K562 (cell line): ENCODE results near the gene MMEL1. TPM values are rescaled to one million over a fixed set of nuclear protein-coding genes. Genes with fewer than 3 reads are reported as not detected.
A peak's percentile ranks its signal among the peaks of the same experiment; 100 is the strongest.

ENCODE experiments used
- ARID4B ChIP-seq: sonication (generic); formaldehyde crosslinking; IDR thresholded peaks from 2 replicates; pipeline ENCODE4 v1.8.0; 2022; ENCODE audit warnings: mild to moderate bottlenecking, missing genetic modification reagents
- CTCFL ChIP-seq: IDR thresholded peaks from 2 replicates; pipeline ENCODE4 v1.6.1; 2011; ENCODE audit warnings: borderline replicate concordance, low read depth, mild to moderate bottlenecking, moderate library complexity, low read length; ENCODE audit not compliant: insufficient read depth, poor library complexity, severe bottlenecking
- E2F3 ChIP-seq: fragments of 250-450 bp; sonication (Bioruptor Pico); IDR thresholded peaks from 2 replicates; pipeline ENCODE4 v1.4.0; 2020; ENCODE audit warnings: mild to moderate bottlenecking
- HMGN3 ChIP-seq: IDR thresholded peaks from 2 replicates; pipeline ENCODE4 v1.6.1; 2011; ENCODE audit warnings: borderline replicate concordance, low read depth, mild to moderate bottlenecking, mixed read lengths, low read length; ENCODE audit not compliant: insufficient read length; ENCODE audit errors: extremely low read depth
- HNRNPUL1 ChIP-seq: fragments of 200-400 bp; formaldehyde crosslinking; IDR thresholded peaks from 2 replicates; pipeline ENCODE4 v1.6.1; 2017; ENCODE audit warnings: low read length
- MXI1 ChIP-seq: IDR thresholded peaks from 2 replicates; pipeline ENCODE4 v1.6.1; 2011; ENCODE audit warnings: low read depth, mild to moderate bottlenecking, improper control_type of control experiment, low read length
- POLR2B ChIP-seq: fragments of 450-650 bp; IDR thresholded peaks from 2 replicates; pipeline ENCODE4 v1.6.1; 2018; ENCODE audit warnings: low read depth; ENCODE audit not compliant: partially characterized antibody
- POU5F1 ChIP-seq: fragments of 150-350 bp; IDR thresholded peaks from 2 replicates; pipeline ENCODE4 v1.6.1; 2014; ENCODE audit warnings: borderline replicate concordance, low read length, low read depth, mild to moderate bottlenecking; ENCODE audit not compliant: partially characterized antibody
- PPARD ChIP-seq: fragments of 250-450 bp; sonication (Bioruptor Pico); IDR thresholded peaks from 2 replicates; pipeline ENCODE4 v1.8.0; 2022; ENCODE audit warnings: inconsistent platforms, mild to moderate bottlenecking, moderate library complexity
- RAD51 ChIP-seq: fragments of 450-650 bp; IDR thresholded peaks from 2 replicates; pipeline ENCODE4 v1.7.1; 2016; ENCODE audit warnings: low read depth, mild to moderate bottlenecking, borderline replicate concordance
- SMARCC2 ChIP-seq: fragments of 450-650 bp; IDR thresholded peaks from 2 replicates; pipeline ENCODE4 v1.6.1; 2017; ENCODE audit warnings: antibody characterized with exemption, moderate library complexity, mild to moderate bottlenecking, low read depth
- SP1 ChIP-seq: sonication (generic); formaldehyde crosslinking; IDR thresholded peaks from 2 replicates; pipeline ENCODE4 v1.8.1; 2022; ENCODE audit warnings: mild to moderate bottlenecking, missing genetic modification reagents
- STAT5B ChIP-seq: fragments of 250-450 bp; sonication (Bioruptor Pico); IDR thresholded peaks from 2 replicates; pipeline ENCODE4 v1.8.0; 2021; ENCODE audit warnings: mild to moderate bottlenecking, inconsistent platforms
- ZNF133 ChIP-seq: fragments of 250-450 bp; sonication (Bioruptor Pico); IDR thresholded peaks from 2 replicates; pipeline ENCODE4 v1.4.0; 2020; ENCODE audit warnings: mild to moderate bottlenecking
- ZNF780A ChIP-seq: fragments of 250-450 bp; sonication (Bioruptor Pico); IDR thresholded peaks from 2 replicates; pipeline ENCODE4 v1.5.0; 2021; ENCODE audit warnings: mild to moderate bottlenecking
- polyA plus RNA-seq, 8 experiments: library from polyadenylated mRNA; depleted of rRNA in 4 of 8; stranded (reverse) in 5 of 8; unstranded in 3 of 8; fragments of >200 nt; fragmentation: Nextera tagmentation in 2 of 8; fragmentation: Illumina TruSeq in 1 of 8; extraction: Ambion mirVana in 2 of 8; extraction: Trizol in 1 of 8; gene quantifications; 2 replicates each; pipeline versions ENCODE4 v1.2.1 to v1.2.3, GENCODE V29; 2011 to 2014; ENCODE audit warnings: inconsistent platforms in 1 of 8, missing spikeins in 1 of 8
- total RNA-seq, 7 experiments: library from RNA; depleted of rRNA in 6 of 7; stranded (reverse); fragments of >200 nt in 6 of 7; fragmentation: Illumina TruSeq in 2 of 7; extraction: Trizol in 2 of 7; gene quantifications; 2 replicates each; pipeline versions ENCODE4 v1.2.1 to v1.2.3, GENCODE V29; 2011 to 2021; ENCODE audit warnings: low replicate concordance in 1 of 7
- TF ChIP-seq, protein P1 (sequence below), 3 experiments: fragments of 200-800 bp in 1 of 3; fragments of 250-450 bp in 1 of 3; fragments of 450-650 bp in 1 of 3; sonication (Bioruptor Pico) in 1 of 3; sonication (Bioruptor generic) in 1 of 3; formaldehyde crosslinking in 1 of 3; IDR thresholded peaks; 2 replicates each; pipeline versions ENCODE4 v1.6.1 to v1.8.0; 2016 to 2022; ENCODE audit warnings: mild to moderate bottlenecking in 2 of 3, missing genetic modification characterization in 2 of 3, missing compliant biosample characterization in 1 of 3, moderate library complexity in 1 of 3

The MMEL1 gene
- total and polyA plus RNA-seq, 9 of the 15 experiments (the other 6 are each of a cell fraction or from before 2014, with no cell fraction given) = not detected

DNA sequence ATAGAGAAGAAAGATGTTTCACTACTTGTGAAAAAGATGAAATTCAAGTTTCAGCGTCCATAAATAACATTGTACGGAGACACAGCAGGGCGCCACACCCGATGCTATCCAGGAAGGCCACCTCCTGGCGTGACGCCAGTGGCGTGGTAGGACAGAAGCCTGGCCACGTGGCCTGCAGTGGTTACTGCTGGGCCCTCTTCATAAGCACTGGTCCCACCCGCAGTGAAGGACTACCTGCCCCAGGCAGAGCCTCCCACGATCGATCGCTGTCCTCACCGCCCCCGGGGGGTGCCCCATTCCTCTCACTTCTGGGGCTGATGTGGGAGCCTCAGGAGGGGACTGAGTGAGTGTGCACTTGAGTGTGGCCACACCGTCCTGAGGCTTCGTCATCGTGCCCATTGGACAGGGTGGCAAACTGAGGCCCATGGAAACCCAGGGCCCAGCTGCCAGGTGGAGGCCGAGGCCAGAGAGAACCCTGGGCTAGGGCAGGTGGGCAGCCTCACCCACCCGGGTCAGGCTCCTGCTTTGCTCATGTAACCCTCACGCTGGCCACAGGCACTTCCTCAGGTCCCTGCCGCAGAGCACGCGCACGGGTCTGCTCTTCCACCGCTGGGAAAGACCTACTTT lies 91.1 kb downstream of the MMEL1 start (continued):
- TF ChIP-seq, protein P1, sequence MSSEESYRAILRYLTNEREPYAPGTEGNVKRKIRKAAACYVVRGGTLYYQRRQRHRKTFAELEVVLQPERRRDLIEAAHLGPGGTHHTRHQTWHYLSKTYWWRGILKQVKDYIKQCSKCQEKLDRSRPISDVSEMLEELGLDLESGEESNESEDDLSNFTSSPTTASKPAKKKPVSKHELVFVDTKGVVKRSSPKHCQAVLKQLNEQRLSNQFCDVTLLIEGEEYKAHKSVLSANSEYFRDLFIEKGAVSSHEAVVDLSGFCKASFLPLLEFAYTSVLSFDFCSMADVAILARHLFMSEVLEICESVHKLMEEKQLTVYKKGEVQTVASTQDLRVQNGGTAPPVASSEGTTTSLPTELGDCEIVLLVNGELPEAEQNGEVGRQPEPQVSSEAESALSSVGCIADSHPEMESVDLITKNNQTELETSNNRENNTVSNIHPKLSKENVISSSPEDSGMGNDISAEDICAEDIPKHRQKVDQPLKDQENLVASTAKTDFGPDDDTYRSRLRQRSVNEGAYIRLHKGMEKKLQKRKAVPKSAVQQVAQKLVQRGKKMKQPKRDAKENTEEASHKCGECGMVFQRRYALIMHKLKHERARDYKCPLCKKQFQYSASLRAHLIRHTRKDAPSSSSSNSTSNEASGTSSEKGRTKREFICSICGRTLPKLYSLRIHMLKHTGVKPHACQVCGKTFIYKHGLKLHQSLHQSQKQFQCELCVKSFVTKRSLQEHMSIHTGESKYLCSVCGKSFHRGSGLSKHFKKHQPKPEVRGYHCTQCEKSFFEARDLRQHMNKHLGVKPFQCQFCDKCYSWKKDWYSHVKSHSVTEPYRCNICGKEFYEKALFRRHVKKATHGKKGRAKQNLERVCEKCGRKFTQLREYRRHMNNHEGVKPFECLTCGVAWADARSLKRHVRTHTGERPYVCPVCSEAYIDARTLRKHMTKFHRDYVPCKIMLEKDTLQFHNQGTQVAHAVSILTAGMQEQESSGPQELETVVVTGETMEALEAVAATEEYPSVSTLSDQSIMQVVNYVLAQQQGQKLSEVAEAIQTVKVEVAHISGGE (CRISPR knock-in tag; IDR thresholded peaks at IDR 0.05) = 0 out of 6 replicates have a peak, but pooled peaks of 1 of the 3 experiments have one; percentile 29
- TF ChIP-seq HMGN3 = peak; percentile 68
- TF ChIP-seq MXI1 = 0 out of 2 replicates have a peak, but pooled peaks have one; percentile 54
- TF ChIP-seq PPARD (CRISPR knock-in tag) = no peak
- no peak for TF ChIP-seq ZNF780A
- no peak for TF ChIP-seq POLR2B
- TF ChIP-seq ARID4B = 0 out of 2 replicates have a peak, but pooled peaks have one; percentile 33
- no peak for TF ChIP-seq CTCFL
- no peak for TF ChIP-seq E2F3 (CRISPR knock-in tag)
- TF ChIP-seq HNRNPUL1 = no peak
- TF ChIP-seq SP1 (CRISPR knock-in tag) = peak; percentile 63
- TF ChIP-seq SMARCC2 = no peak
- TF ChIP-seq ZNF133 (CRISPR knock-in tag) = no peak
- peak; percentile 90 for TF ChIP-seq RAD51
- TF ChIP-seq POU5F1 = no peak
- no peak for TF ChIP-seq STAT5B
